ENCODE data around the gene DIAPH2. TPM values are rescaled to one million over a fixed set of nuclear protein-coding genes. Genes with fewer than 3 reads are reported as not detected.

The DIAPH2 gene
- total RNA-seq, 4 donors from 2014 or later, result 10.3 to 36.6 (median 17.9) TPM

- 0 to 19% methylated on average over 8 to 21 of the region's 38 CpGs for WGBS, 2 donors
- peak overlapping the region; percentile 87 to 91 (median 89) for H3K27ac ChIP-seq
- H3K4me1 ChIP-seq, result peaks cover 0 to 38% (median 0%) of the 10 kb centered on the region in 3 donors
- no peak for DNase-seq
- intact Hi-C loops (cut with DNase I), result no loop called here
- peak overlapping the region; percentile 64 to 76 (median 72) for H3K4me3 ChIP-seq
- TF ChIP-seq POLR2A (IDR thresholded peaks at IDR 0.05) (no peak), CTCF (IDR thresholded peaks at IDR 0.05) (no peak)
- H3K36me3 ChIP-seq, result no peaks in the 10 kb centered on the region
- no peaks in the 10 kb centered on the region for H3K9me3 ChIP-seq
- no peaks in the 10 kb centered on the region for H3K27me3 ChIP-seq
Measured at GRCh38 chrX:96685210-96686099, 813 bp downstream of the DIAPH2 start.

DNA sequence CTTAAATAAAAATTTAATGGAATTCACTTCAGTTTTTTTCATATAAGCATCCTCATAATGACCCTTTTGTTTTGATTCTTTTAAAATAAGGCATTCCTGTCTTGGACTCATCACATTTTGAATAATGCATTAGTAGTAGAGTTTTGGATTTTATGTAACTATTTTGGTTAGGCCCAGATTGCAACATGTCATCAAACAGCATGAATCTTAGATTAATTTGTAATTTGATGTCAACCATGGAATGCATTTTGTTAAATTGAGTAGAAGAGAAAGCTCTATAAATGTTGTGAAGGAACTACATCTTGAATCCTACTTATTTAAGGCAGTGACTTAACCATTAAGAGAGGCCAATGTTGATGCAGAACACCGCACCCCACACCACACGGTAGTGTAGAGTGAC, 3.1 kb downstream of the DIAPH2 start:
- Histone ChIP-seq H3K36me3 (no peaks in the 10 kb centered on the region), H3K4me3 (no peak overlapping the region), H3K27me3 (no peaks in the 10 kb centered on the region), H3K4me1 (peaks cover 0 to 61% (median 6%) of the 10 kb centered on the region in 3 donors), H3K27ac (no peak overlapping the region), H3K9me3 (no peaks in the 10 kb centered on the region)
- TF ChIP-seq CTCF (IDR thresholded peaks at IDR 0.05) (no peak), POLR2A (IDR thresholded peaks at IDR 0.05) (no peak)
- intact Hi-C loops (cut with DNase I), result no loop called here
- no peak for DNase-seq
- 77 to 89% methylated on average over 2 of the region's 2 CpGs for WGBS, 2 donors

- no peaks in the 10 kb centered on the region for H3K36me3 ChIP-seq
- peaks cover 0 to 67% (median 10%) of the 10 kb centered on the region in 3 donors for H3K4me1 ChIP-seq
- no peak for DNase-seq
- H3K9me3 ChIP-seq, result no peaks in the 10 kb centered on the region
- intact Hi-C loops (cut with DNase I), result no loop called here
- H3K27me3 ChIP-seq, result no peaks in the 10 kb centered on the region
- 59 to 94% methylated on average over 3 to 4 of the region's 4 CpGs for WGBS, 2 donors
- no peak overlapping the region for H3K27ac ChIP-seq
- H3K4me3 ChIP-seq, result no peak overlapping the region
- TF ChIP-seq CTCF (IDR thresholded peaks at IDR 0.05) (no peak), POLR2A (IDR thresholded peaks at IDR 0.05) (no peak)
Measured at GRCh38 chrX:96688789-96689188, 4.1 kb downstream of the DIAPH2 start.

GRCh38 chrX:96689991-96690390, 5.3 kb downstream of the DIAPH2 start:
- Histone ChIP-seq H3K9me3 (no peaks in the 10 kb centered on the region), H3K27me3 (no peaks in the 10 kb centered on the region), H3K36me3 (no peaks in the 10 kb centered on the region), H3K4me1 (peaks cover 0 to 61% (median 10%) of the 10 kb centered on the region in 3 donors), H3K4me3 (no peak overlapping the region), H3K27ac (no peak overlapping the region)
- intact Hi-C loops (cut with DNase I), result no loop called here
- no peak for DNase-seq
- no peak for TF ChIP-seq POLR2A (IDR thresholded peaks at IDR 0.05)
- TF ChIP-seq CTCF (IDR thresholded peaks at IDR 0.05), result no peak
- 63 to 73% methylated on average over 2 of the region's 2 CpGs for WGBS, 2 donors

- DNase-seq, result no peak
- intact Hi-C loops (cut with DNase I), result no loop called here
- Histone ChIP-seq H3K27me3 (no peaks in the 10 kb centered on the region), H3K4me3 (no peak overlapping the region), H3K27ac (peak overlapping the region in 2 of 4 donors; percentile 34 to 52), H3K4me1 (peaks cover 0 to 53% (median 10%) of the 10 kb centered on the region in 3 donors), H3K9me3 (no peaks in the 10 kb centered on the region), H3K36me3 (no peaks in the 10 kb centered on the region)
- WGBS, 2 donors, result 36 to 70% methylated on average over 1 of the region's 1 CpG
- no peak for TF ChIP-seq CTCF (IDR thresholded peaks at IDR 0.05)
Measured at GRCh38 chrX:96692454-96692853, 7.8 kb downstream of the DIAPH2 start.

Measured in esophagus squamous epithelium (tissue), 5 donors.